22Rv1 (cell line): ENCODE results near the gene GNMT.

Experiments used
- H3K27ac ChIP-seq: fragments of 450-650 bp; 2 replicates; pipeline ENCODE4 v1.5.1; 2017
- ZFX ChIP-seq: fragments of 450-650 bp; IDR thresholded peaks from 2 replicates; pipeline ENCODE4 v1.6.1; 2017; ENCODE audit warnings: antibody characterized with exemption, borderline replicate concordance
- TF ChIP-seq, protein P1 (sequence below): fragments of 450-650 bp; IDR thresholded peaks from 2 replicates; pipeline ENCODE4 v1.5.1; 2017; ENCODE audit warnings: mild to moderate bottlenecking

The GNMT gene

DNA sequence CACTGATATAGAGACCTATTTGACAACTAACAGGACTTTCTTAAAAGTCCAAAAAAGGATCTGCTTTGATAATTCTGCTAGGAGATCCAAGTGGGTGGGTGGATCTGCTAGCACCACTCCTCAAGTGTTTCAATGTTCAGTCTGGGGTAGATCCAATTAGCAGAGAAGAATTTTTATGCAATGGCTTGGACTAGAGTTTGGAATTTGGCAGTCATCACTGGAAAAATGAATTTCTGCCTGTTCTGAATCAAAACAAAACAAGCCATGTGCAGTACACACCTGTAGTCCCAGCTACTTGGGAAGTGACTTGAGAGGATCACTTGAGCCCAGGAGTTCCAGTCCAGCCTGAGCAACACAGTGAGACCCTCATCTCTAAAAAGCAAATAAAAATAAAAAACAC, 12.6 kb upstream of the GNMT start:
- no peak overlapping the region for H3K27ac ChIP-seq
- TF ChIP-seq, protein P1, sequence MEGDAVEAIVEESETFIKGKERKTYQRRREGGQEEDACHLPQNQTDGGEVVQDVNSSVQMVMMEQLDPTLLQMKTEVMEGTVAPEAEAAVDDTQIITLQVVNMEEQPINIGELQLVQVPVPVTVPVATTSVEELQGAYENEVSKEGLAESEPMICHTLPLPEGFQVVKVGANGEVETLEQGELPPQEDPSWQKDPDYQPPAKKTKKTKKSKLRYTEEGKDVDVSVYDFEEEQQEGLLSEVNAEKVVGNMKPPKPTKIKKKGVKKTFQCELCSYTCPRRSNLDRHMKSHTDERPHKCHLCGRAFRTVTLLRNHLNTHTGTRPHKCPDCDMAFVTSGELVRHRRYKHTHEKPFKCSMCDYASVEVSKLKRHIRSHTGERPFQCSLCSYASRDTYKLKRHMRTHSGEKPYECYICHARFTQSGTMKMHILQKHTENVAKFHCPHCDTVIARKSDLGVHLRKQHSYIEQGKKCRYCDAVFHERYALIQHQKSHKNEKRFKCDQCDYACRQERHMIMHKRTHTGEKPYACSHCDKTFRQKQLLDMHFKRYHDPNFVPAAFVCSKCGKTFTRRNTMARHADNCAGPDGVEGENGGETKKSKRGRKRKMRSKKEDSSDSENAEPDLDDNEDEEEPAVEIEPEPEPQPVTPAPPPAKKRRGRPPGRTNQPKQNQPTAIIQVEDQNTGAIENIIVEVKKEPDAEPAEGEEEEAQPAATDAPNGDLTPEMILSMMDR, result no peak
- TF ChIP-seq ZFX, result no peak

DNA sequence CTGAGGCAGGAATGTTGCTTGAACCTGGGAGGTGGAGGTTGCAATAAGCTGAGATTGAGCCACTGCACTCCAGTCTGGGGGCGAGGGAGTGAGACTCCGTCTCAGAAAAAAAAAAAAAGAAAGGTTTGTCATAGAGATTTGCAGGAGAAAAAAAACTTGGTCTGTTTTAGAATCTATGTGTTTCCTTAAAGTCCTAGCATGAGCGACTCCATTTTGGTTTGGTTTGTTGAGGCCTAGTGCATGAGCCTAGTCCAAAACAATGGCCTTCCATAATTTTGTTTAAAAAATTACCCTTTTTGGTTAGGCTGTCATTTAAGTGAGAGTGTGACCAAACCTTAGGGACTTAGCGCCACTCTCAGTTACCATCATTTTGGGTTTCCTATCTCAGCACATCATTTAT, 8.2 kb upstream of the GNMT start:
- H3K27ac ChIP-seq, result 0 out of 2 replicates have a peak overlapping the region, but pooled peaks have one; percentile 4
- TF ChIP-seq ZFX, result no peak
- TF ChIP-seq, protein P1, result no peak

DNA sequence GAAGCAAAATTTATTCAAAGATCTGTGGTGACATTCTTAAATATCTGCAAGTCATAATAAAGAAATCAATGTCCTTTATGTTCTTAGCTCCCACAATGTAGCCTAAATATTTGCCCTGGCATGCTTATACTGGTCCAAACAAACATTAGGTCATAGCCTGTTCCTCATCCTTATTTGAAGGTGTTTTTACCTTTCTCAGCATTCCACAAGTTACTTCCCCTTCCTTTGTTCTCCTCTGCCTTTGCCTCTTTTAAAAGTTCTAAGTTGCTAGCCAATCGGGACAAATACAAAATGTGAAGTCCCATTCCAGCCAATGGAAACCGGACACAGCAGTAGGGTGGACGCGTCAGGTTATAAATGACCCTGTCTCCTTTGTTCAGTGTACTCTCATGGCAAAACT, 6.1 kb upstream of the GNMT start:
- peak overlapping the region; percentile 71 for H3K27ac ChIP-seq

DNA sequence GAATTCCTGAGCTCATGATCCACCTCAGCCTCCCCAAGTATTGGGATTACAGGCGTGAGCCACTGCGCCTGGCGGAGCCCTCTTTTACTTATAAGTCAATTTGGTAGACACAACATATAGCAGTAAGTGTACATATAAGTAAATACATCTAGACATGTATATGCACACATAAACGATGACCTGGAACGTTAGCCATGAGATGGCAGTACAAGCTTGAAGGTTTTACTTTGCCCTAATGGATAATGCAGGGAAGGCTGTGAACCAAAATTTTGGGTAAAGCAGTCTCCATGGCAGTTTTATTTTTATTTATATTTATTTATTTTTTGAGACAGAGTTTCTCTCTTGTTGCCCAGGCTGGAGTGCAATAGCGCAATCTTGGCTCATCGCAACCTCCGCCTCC, 2.4 kb upstream of the GNMT start:
- no peak overlapping the region for H3K27ac ChIP-seq
- TF ChIP-seq ZFX, result no peak
- TF ChIP-seq, protein P1, result no peak

DNA sequence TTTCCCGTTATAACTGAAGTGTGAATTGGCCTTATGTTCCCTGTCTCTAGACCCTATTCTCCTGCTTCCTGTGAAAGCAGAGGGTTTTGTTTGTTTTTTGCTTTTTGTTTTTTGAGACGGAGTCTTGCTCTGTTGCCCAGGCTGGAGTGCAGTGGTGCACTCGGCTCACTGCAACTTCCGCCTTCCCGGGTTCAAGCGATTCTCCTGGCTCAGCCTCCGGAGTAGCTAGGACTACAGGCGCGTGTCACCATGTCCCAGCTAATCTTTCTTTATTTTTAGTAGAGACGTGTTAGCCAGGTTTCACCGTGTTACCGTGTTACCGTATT, 674 bp upstream of the GNMT start:
- TF ChIP-seq ZFX, result no peak
- TF ChIP-seq, protein P1, result no peak
- H3K27ac ChIP-seq, result peak overlapping the region; percentile 84

DNA sequence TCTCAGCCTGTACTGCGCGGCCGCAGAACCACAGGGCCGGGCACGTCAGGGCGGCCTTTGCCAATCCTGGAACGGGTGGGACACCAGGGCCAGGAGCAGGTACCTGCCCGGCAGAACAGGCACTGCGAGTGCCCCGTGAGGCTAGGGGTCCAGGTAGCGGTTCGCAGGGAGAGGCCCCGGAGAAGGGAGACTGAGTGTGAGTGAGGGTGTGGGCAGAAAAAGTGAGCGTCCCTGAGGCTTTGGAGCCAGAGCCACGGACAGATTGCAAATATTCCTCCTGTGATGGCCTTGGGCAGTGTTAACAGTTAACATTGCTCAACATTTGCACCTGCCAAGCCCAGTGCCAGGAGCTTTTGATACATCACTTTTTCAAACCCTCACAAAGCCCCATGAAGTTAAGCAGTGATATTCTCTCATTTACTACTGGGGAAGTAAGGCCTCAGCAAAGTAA, 491 bp downstream of the GNMT start:
- H3K27ac ChIP-seq, result peak overlapping the region; percentile 84
- TF ChIP-seq ZFX, result no peak
- TF ChIP-seq, protein P1, result no peak

DNA sequence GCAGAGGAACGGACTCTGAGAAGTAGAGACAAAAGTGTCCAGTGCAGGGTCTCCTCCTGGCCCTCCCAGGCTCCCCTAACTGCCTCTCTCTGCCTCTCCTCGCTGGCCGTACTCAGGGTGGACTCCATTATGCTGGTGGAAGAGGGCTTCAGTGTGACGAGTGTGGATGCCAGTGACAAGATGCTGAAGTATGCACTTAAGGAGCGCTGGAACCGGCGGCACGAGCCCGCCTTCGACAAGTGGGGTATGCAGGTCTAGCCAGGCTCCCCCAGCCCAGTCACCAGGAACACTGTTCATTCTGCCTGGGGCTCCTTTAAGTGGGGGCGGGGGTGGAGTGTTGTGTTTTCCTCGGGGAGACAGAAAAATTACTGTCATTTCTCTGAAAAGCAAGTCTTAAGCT, 1.5 kb downstream of the GNMT start:
- TF ChIP-seq ZFX, result no peak
- TF ChIP-seq, protein P1, result no peak
- peak overlapping the region; percentile 84 for H3K27ac ChIP-seq

DNA sequence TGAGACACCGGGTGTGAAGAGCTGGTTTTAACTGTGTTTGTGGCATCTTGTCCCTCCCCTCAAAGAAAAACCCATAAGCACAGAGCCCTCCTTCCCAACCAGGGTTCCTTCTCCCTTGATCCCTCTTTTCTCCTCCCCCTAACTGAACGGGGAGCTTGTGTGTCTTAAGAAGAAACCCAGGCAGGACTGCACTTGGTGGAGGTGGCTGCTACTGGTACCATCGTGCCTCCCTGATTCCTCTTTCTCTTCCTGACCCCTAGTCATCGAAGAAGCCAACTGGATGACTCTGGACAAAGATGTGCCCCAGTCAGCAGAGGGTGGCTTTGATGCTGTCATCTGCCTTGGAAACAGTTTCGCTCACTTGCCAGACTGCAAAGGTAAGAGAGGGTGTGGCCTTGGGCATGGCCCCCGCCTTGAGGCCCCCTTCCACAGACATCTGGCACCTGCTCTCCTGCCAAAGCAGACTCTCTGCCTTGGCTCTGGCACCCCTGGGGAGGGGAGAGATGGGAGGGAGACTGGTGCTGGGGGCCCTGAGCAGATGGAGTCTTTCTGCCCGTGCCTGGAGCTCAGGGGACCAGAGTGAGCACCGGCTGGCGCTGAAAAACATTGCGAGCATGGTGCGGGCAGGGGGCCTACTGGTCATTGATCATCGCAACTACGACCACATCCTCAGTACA, 2.1 kb downstream of the GNMT start:
- no peak for TF ChIP-seq ZFX
- TF ChIP-seq, protein P1, result no peak
- peak overlapping the region; percentile 84; the same call in 1 of the 2 replicates for H3K27ac ChIP-seq
